ENCODE measurements around the gene ATXN7L1.
"Not testable (repeated sequence)": the region's sequence is repeated elsewhere in the genome, so short reads cannot be mapped to it uniquely, and the experiment has no call there.

Gene ATXN7L1

DNA sequence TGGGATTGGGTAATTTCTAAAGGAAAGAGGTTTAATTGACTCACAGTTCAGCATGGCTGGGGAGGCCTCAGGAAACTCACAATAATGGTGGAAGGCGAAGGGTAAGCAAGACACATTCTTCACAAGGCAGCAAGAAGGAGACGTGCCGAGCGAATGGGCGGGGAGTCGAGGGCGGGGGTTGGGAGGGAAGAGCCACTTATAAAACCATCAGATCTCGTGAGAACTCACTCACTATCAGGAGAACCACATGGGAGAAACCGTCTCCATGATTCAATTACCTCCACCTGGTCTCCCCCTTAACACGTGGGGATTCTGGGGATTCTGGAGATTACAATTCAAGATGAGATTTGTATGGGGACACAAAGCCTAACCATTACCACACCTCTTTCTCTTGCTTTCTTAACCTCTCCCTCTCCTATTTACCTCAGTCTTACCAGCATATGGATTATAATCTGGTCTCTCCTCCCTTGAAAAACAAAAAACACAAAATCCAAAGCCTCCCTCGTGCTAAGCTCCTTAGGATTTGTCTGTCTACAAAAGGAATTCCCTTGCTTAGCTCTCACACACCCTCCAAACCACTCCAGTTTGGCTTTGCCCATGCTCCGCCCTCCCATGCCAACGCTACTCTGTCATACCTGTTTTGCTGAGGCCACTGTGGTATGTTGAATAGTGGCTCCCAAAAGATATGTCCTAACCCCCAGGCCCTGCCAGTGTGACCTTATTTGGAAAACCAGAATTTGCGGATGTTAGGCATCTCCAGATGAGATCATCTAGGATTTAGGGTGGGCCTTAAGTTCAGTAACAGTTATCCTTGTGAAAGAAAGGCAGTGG lies 275.5 kb downstream of the ATXN7L1 start:
- no peak for DNase-seq

DNA sequence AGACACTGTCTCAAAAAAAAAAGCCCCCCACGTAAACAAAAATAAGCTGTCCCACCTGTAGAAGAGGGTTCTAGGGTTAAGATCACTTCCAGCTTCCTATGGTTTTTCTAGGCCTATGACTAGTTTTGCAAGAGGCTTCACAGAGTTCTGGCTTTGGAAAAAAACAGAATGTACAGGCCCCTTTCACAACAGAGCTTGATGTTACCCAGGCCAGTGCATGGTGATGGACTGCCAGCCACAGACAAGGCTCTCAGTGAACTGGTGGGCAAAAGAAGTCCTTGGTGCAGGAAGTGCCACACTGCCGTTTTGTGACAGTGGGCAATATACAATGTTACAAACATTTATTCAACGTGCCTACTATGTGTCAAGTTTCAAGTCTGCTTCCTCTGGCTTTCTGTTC lies 276.8 kb downstream of the ATXN7L1 start:
- no peak for DNase-seq

DNA sequence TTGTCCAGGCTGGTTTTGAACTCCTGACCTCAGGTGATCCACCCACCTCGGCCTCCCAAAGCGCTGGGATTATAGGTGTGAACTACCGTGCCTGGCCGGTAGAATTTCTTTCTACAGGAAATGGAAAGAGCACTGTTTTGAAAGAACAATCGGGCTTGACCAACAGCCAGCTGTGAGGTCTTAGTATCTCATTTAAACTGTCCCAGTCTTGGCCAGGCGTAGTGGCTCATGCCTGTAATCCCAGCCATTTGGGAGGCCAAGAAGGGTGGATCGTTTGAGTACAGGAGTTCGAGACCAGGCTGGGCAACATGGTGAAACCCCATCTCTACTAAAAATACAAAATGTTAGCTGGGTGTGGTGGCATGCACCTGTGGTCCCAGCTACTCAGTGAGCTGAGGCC lies 277.3 kb downstream of the ATXN7L1 start:
- DNase-seq = not testable (repeated sequence)

DNA sequence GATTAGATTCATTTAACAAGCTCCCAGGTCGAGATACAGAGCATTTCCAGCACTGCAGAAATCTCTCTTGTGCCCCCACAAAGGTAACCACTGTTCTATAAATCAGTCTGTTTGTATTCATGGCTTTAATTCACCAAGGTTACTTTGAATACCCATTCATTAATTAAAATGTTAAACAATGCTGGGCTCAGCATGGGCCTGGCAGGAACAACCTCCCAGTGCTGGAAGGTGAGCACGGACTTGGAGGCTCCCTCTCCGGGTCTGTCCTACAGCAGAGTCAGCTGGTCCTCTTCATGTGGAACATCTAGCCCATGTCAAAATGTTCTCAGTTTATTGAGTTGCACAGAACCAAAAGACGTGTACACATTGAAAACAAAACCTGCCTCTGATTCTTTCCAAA lies 279.5 kb downstream of the ATXN7L1 start:
- no peak for DNase-seq

DNA sequence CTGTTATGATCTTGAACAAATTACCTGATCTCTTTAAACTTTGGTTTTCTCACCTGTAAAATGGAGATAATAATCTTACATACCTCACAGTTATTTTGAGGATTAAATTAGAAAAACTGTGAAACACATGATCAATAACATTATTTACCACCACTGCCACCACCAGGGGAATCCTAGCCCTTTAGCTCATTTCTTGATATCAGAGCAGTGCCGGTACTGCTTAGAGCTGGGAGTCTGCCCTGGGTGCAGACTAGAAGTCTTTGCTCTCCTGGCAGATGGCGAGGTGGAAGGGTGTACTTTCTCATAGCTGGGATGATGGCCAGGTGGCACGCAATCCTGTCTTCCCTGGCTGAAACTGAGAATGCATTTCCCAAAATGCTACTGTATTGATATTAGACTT lies 282.4 kb downstream of the ATXN7L1 start:
- peak; percentile 66 for DNase-seq

DNA sequence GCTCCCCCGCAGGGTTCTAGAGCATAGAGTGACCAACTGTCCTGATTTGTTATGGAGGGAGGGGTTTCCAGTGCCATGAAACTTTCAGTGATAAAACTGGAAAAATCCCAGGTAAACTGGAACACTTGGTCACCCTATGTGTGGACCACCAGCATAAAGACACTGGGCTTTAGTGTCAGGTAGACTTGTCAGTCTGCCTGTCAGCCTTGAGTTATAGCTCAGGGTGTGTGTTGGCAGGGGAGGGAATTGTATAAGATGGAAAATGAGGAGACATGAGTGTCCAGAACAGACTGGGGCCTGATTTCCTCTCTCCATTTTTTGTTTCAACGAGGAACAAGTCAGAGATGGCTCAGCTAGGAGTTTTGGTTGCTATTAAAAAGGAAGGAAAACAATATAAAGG lies 284.9 kb downstream of the ATXN7L1 start:
- no peak for DNase-seq

DNA sequence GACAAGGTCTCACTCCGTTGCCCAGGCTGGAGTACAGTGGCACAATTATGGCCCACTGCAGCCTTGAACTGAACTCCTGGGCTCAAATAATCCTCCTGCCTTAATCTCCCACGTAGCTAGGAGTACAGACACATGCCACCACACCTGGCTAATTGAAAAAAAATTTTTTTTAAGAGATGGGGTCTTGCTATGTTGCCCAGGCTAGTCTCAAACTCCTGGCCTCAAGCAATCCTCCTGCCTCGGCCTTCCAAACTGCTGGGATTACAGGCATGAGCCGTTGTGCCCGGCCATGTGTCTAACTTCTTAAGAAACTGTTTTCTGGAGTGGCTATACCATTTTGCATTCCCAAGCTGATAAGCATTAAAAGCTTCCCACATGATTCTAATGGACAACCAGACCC lies 285.6 kb downstream of the ATXN7L1 start:
- no peak for DNase-seq

DNA sequence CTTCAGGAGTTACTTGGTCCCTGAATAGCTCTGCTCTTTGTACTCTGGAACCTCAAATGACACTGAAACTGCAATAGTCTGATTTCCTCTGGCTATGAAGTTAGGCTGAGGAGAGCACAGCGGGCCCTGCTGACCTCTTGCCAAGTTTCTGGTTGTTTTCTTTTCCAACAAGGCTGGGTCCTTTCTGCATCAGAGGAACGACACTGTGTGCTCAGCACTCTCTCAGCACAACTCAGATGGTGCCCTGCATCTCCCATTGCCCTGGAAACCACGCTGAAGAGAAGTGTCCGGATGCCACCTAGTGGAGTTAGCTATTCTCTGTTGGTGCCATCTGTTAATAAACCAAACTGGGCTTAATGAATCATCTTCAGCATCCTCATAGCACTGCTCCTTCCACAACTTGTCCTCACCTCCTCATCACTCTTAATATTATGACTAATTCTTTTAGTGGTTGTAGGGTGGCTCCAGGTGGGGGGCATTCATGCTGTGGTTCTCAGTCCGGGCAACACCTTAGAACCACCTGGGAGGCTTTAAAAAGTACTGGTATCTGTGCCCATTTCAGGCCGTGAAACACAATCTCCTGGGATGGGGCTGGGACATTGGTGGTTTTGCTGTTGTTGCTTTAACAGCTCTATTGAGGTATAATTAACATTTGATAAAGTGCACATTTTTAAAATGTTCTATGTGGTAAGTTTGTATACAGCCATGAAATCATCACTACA lies 286.9 kb downstream of the ATXN7L1 start:
- peak; percentile 72 for DNase-seq

DNA sequence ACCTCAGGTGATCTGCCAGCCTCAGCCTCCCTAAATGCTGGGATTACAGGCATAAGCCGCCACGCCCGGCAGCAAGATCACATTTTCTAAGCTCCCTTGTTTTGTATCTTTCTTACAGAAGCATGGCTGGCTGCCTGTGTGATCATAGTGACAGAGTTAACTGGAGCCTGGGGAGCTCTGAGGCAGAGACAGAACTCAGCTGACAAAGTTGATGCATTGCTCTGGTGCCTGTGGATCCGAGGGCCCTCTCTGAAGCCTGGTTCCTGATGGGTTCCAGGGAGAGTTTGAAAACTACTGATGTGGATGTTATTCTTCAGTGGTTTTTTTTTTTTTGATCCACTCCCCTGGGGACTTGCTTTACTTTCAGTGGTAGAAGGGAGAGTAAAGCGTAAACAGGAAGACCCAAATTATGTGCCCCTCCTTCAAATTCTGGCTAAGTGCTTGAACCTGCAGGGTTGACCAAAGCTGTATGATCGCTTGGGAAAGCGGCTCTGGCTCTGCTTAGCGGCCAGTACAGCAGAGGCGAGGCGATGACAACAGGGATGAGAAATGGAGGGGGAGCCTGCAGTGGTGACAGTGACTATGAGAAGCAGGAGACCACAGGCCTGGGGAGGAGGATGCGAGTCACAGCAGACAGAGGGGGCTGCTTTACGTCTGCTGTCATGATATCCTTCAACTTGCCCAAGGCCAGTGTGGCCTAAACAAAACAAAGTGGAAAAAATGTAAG lies 288.3 kb downstream of the ATXN7L1 start:
- DNase-seq = no peak

DNA sequence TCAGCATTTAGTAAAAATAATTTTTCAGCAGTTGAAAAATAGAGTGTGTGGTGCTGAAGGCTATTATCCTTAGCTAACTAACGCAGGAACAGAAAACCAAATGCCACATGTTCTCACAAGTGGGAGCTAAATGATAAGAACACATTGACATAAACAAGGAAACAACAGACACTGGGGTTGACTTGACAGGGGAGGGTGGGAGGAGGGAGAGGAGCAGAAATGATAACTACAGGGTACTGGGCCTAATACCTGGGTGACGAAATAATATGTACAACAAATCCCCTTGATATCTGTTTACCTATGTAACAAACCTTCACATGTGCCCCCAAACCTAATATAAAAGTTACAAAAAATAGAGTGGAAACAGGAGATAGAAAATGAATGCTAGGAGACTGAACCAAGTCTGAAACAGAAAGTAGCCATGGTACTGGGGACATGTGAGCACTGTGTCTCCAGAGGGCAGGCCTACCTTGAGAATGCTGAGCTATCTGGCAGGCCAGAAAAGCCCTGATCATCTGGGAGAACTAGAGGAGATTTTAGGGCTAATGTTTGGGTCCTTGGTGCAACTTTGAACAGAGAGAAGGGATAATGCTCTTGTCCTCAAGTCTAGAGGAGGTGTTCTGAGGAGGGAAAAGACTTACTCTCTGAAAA lies 290.4 kb downstream of the ATXN7L1 start:
- no peak for DNase-seq

DNA sequence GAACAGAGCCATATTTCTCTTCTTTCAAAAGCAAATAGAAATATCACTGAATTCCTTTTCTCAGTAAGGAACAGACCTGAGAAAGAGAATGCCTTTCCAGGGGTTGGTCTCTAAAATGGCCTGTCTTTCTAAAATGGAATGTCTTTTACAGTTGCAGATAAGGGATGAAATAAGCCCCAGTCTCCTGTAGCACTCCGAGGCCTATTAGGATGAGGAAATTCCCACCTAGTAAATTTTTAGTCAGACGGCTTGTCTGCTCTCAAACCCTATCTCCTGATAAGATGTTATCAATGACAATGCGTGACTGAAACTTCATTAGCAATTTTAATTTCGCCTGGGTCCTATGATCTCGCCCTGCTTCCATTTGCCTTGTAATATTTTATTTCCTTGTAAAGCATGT lies 292.2 kb downstream of the ATXN7L1 start:
- no peak for DNase-seq

DNA sequence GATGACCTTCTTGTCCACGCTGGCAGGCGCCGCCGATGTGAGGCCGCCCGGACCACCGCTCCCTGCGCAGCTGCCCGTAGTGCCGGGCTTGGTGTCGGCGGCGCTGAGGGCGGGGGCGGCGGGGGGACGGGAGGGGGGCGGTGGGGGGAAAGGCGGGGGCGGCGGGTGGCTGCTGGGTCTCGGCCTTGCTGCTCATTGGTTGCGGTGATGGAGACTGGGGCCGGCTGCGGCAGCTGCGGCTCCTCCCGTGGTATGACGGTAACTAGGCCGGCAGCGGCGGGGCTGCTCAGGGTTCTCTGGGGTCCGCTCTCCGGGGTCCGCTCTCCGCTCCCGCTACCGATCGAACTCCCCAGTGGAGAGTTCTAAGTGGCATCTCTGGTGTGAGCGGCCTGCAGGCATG lies 293.3 kb downstream of the ATXN7L1 start:
- no peak for DNase-seq

DNA sequence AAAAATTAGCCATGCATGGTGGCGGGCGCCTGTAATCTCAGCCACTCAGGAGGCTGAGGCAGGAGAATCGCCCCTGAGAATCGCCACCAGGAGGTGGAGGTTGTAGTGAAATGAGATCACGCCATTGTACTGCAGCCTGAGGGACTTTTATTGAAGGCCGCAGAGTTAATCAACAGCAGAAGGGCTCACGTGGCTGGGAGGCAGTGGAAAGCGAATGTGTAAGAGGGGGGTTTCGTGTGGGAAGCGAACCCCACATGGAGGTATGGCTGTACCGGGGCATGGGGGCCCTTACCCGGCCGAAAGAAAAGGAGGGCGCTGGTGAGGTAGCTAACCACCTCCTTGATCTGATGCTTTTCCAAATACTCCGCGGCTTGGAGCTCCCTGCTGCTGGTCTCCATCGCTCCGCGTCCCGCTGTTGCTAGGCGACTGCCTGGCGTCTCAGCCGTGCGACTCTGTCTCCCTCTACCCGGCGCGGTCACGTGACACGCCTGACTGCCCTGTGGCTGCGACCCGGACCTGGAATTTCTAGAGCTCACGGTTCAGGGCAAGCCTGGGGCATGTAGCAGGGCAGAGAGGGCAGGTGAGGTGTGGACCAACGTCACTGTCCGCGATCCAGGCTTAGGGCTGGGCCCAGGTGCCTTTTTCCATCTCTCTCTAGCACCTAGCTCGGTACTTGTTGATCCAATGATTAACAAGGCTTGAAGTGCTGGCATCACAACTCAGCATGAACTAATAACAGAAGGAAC lies 295.2 kb downstream of the ATXN7L1 start, which contains the start of gene EFCAB10:
Gene EFCAB10, minus strand, starts transcription at position 428 of the 746 bp plus-strand sequence. Its CDS starts 30 bp downstream, at position 398.
- peak; percentile 92 for DNase-seq

DNA sequence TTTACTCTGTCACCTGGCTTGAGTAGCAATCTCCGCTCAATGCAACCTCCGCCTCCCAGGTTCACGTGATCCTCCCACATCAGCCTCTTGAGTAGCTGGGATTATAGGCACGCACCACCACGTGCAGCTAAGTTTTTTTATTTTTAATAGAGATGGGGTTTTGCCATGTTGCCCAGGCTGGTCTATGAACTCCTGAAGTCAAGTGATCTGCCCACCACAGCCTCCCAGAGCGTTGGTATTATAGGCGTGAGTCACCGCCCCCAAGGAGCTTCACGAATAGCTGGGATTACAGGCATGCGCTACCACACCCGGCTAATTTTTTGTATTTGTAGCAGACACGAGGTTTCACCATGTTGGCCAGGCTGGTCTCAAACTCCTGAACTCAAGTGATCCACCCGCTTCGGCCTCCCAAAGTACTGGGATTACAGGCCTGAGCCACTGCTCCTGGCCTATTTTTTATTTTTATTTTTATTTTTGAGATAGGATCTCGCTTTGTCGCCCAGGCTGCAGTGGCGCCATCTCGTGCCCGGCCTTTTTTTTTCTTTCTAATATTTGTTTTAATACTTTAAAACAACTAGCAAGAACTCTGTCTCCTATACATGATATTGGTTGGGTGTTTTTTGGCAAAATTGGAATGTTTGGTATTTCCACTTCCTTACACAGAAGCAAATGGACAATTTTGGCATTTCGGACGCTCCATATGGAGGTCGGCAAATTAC lies 296.2 kb downstream of the ATXN7L1 start:
- no peak for DNase-seq

DNA sequence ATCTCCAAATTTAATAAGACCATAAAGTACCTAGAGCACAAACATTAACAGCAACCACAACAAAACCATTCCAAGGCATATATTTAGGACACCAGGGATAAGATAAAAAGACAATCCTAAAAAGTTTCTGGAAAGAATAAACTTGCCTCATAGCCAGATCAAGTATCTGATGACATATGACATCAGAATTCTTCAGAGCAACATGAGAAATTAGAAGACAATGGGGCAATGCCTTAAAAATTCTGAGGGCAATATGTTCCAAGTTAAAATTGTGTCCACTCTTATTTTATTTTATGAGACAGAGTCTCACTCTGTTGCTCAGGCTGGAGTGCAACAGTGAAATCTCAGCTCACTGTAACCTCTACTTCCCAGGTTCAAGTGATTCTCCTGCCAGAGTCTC lies 297.9 kb downstream of the ATXN7L1 start:
- no peak for DNase-seq

DNA sequence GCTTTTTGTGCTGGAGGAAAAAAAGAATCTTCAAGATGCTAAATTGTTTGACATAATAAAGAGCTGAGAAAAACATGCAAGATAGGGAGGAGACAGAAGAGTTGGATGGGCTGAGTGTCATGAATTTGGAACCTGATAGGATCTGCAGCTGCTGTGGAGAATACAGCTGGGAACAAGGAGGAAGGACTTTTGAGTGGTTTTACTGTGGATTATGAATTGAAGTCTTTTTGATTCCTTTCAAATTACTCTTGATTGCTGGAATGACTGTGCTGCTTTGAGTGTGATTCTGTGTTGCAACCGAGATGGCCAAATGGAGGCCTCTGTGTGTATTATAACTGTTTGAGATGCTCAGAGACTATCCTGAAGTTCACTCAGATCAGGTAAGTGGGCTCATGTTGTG lies 299.1 kb downstream of the ATXN7L1 start:
- no peak for DNase-seq

DNA sequence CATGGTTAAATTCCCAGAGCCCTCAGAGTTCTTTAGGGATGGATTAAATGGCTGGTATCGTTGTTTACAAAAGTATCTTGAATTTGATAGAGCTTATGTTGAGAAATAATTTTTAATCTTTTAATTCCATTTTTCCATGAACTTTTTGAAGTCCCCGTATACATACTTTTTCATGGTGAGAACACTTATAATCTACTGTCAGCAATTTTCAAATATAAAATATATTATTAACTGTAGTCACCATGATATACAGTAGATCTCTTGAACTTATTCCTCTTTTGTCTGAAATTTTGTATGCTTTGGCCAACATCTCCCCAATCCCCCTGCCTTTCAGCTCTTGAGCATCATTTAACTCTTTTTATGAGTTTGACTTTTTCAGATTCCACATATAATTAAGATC lies 304.5 kb downstream of the ATXN7L1 start:
- DNase-seq = no peak

DNA sequence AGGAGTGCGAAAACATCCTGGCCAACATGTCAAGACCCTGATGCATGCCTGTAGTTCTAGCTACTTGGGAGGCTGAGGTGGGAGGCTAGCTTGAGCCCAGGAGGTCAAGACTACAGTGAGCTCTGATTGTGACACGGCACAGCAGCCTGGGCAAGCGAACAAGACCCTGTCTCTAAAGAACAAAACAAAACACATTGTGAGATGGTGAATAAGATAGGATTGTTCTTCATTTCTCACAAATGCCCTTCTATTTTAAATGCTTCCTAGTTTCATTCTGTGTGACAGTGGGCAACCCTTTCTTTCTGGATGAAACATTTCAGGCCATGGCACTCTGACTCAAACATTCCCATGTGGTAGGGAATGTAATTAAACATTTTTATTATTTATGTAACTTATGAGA lies 308.6 kb downstream of the ATXN7L1 start:
- DNase-seq = no peak

DNA sequence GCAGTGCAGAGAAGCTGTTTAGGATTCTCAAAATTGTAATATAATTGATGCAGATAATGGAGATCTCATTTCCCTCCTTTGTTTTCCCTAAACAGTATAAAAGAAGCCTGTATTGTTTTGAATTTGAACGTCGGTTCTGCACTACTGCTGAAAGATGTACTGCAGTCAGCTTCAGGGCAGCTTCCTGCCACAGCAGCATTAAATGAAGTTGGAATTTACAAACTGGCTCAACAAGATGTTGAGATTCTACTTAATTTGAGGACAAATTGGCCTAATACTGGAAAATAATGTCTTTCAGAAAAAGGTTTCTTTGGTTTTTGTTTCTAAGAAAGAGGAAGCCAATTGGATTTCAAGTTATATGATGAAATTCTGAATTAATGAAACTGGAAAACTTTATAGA lies 309.4 kb downstream of the ATXN7L1 start:
- DNase-seq = no peak

DNA sequence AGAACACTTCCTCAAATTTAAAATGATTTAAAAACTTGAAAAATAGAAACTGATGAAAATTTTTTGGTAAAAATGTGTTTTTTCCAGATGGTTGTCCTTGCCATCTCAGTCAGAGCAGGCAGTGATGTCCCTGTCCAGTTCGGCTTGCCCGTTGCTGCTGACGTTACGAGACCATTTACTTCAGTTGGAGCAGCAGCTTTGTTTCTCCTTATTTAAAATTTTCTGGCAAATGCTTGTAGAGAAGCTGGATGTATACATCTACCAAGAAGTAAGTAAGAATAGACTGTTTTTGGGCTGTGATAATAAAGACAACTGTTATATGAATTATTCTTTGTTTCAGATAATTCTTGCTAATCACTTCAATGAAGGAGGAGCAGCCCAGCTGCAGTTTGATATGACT lies 311.2 kb downstream of the ATXN7L1 start:
- DNase-seq = no peak

DNA sequence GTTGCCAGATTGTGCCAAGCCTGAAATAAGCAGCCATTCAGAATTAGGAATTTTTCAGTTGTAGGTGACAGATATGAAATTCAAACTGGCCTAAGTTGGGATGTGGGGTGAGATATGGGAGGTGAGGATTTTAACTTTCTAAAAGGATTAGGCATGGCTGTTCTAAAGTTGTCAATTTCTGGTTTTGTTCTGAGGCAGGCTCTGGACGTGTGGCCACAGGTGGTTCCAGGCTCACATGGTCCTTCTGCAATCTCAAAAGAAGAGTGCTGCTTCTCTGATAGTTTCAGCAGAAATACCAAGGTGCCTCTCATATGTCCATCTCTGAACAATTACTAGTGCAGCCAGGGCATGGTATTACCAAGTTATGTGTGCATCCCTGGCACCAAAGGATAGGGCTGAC lies 316.5 kb downstream of the ATXN7L1 start:
- DNase-seq = no peak
